Stimulated activated CD4-positive, alpha-beta T cell treated with anti-CD3 and anti-CD28 coated beads, Interleukin-12 subunit alpha, Interleukin-12 subunit beta, amount 100 ng/mL, for 4 hours (primary cell): ENCODE results near the gene DCP1A.
"Not testable (repeated sequence)": the region's sequence is repeated elsewhere in the genome, so short reads cannot be mapped to it uniquely, and the experiment has no call there.

ENCODE experiments used
- DNase-seq: peaks from one replicate; pipeline ENCODE4 v3.0.0-alpha.2; 2020

The DCP1A gene

GRCh38 chr3:53261712-53262111 lies 85.6 kb downstream of the DCP1A start:
- DNase-seq, result no peak

- no peak for DNase-seq
These were observed 87.0 kb downstream of the DCP1A start for GRCh38 chr3:53260286-53260785.

GRCh38 chr3:53259427-53260259 lies 87.7 kb downstream of the DCP1A start:
- DNase-seq, result no peak

GRCh38 chr3:53258600-53259426 lies 88.5 kb downstream of the DCP1A start:
- DNase-seq, result no peak

GRCh38 chr3:53257465-53257864 lies 89.9 kb downstream of the DCP1A start:
- no peak for DNase-seq

GRCh38 chr3:53256704-53257055 lies 90.7 kb downstream of the DCP1A start:
- DNase-seq, result no peak

GRCh38 chr3:53255775-53256703 lies 91.3 kb downstream of the DCP1A start, which contains the start of gene TKT:
TSS of gene TKT (minus strand) at chr3:53256022. CDS start at chr3:53255942, 80 bp downstream.
- peak; percentile 83 for DNase-seq

GRCh38 chr3:53255423-53255774 lies 91.9 kb downstream of the DCP1A start:
- DNase-seq, result peak; percentile 39

GRCh38 chr3:53254509-53255422 lies 92.6 kb downstream of the DCP1A start:
- peak; percentile 40 for DNase-seq

- no peak for DNase-seq
These were observed 93.4 kb downstream of the DCP1A start for GRCh38 chr3:53253707-53254508.

GRCh38 chr3:53252947-53253322 lies 94.4 kb downstream of the DCP1A start:
- DNase-seq, result not testable (repeated sequence)

GRCh38 chr3:53252096-53252946 lies 95.0 kb downstream of the DCP1A start:
- DNase-seq, result no peak

GRCh38 chr3:53250881-53251605 lies 96.3 kb downstream of the DCP1A start:
- no peak for DNase-seq

- DNase-seq, result no peak
These were observed 96.9 kb downstream of the DCP1A start for GRCh38 chr3:53250453-53250852.

- DNase-seq, result no peak
These were observed 99.2 kb downstream of the DCP1A start for GRCh38 chr3:53248161-53248560.

- DNase-seq, result no peak
These were observed 99.7 kb downstream of the DCP1A start for GRCh38 chr3:53247619-53248018.

GRCh38 chr3:53244271-53244670 lies 103.1 kb downstream of the DCP1A start:
- DNase-seq, result no peak

GRCh38 chr3:53243785-53244184 lies 103.6 kb downstream of the DCP1A start:
- DNase-seq, result no peak

- no peak for DNase-seq
These were observed 104.2 kb downstream of the DCP1A start for GRCh38 chr3:53243165-53243564.
